Hematopoietic multipotent progenitor cell treated with erythropoietin and hydrocortisone succinate and interleukin-3 and kit ligand, for 17 days (in vitro differentiated cells): Measurements from ENCODE around the gene ZBTB38.

Source experiments
- DNase-seq: peaks from one replicate; pipeline ENCODE4 v3.0.0-alpha.2; 2015; ENCODE audit warnings: low spot score

ZBTB38 gene

GRCh38 chr3:141338881-141339280 lies 29.4 kb upstream of the ZBTB38 start:
- DNase-seq, result no peak

GRCh38 chr3:141341536-141341935 lies 26.8 kb upstream of the ZBTB38 start:
- DNase-seq, result no peak

- DNase-seq, result no peak
These were observed 25.9 kb upstream of the ZBTB38 start for GRCh38 chr3:141342386-141342785.

- DNase-seq, result no peak
These were observed 25.2 kb upstream of the ZBTB38 start for GRCh38 chr3:141343077-141343476.

- no peak for DNase-seq
These were observed 24.4 kb upstream of the ZBTB38 start for GRCh38 chr3:141343865-141344271.

- DNase-seq, result no peak
These were observed 22.8 kb upstream of the ZBTB38 start for GRCh38 chr3:141345528-141345927.

GRCh38 chr3:141346007-141346406 lies 22.3 kb upstream of the ZBTB38 start:
- DNase-seq, result no peak

GRCh38 chr3:141346418-141346817 lies 21.9 kb upstream of the ZBTB38 start:
- no peak for DNase-seq

- DNase-seq, result no peak
These were observed 21.5 kb upstream of the ZBTB38 start for GRCh38 chr3:141346839-141347238.

- DNase-seq, result no peak
These were observed 19.5 kb upstream of the ZBTB38 start for GRCh38 chr3:141348837-141349236.

- DNase-seq, result no peak
These were observed 18.6 kb upstream of the ZBTB38 start for GRCh38 chr3:141349711-141350110.

GRCh38 chr3:141350666-141351065 lies 17.6 kb upstream of the ZBTB38 start:
- DNase-seq, result no peak

GRCh38 chr3:141352262-141352984 lies 15.9 kb upstream of the ZBTB38 start:
- no peak for DNase-seq

GRCh38 chr3:141353652-141354495 lies 14.4 kb upstream of the ZBTB38 start:
- DNase-seq, result no peak

GRCh38 chr3:141354517-141354916 lies 13.8 kb upstream of the ZBTB38 start:
- no peak for DNase-seq

- DNase-seq, result no peak
These were observed 13.1 kb upstream of the ZBTB38 start for GRCh38 chr3:141355242-141355641.

GRCh38 chr3:141356046-141356445 lies 12.3 kb upstream of the ZBTB38 start:
- no peak for DNase-seq

GRCh38 chr3:141360888-141361598 lies 7.3 kb upstream of the ZBTB38 start:
- peak; percentile 39 for DNase-seq

- DNase-seq, result no peak
These were observed 5.6 kb upstream of the ZBTB38 start for GRCh38 chr3:141362736-141363135.

- no peak for DNase-seq
These were observed 3.1 kb upstream of the ZBTB38 start for GRCh38 chr3:141365201-141365600.

GRCh38 chr3:141366285-141367037 lies 1.8 kb upstream of the ZBTB38 start:
- DNase-seq, result no peak
